ENCODE results near the gene KIRREL3.

Gene KIRREL3

DNA sequence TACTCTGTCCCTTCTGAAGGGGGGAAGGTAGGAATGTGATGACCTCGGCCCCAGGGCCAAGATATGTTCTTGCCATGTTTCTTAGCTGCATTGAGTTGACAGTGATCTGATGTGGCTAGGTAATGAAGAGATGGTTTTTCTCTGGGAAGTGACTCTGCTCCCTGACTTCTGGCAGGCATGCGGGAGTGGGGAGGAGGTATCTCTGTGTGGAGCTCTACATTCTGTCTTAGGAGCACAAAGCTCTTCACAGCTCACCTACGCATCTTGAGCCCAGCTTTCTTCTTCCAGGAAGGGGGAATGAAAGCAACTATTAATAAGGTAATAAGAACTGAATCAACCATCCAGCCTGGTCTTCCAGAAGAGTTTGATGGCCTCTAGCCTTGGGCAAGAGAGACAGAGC, 404.1 kb downstream of the KIRREL3 start:
- Histone ChIP-seq H3K27me3 (ENCODE audit: control insufficient read depth, insufficient read depth, low read length) (peaks cover 5% of the 10 kb centered on the region), H3K36me3 (ENCODE audit: control insufficient read depth, low read depth, low read length) (no peaks in the 10 kb centered on the region), H3K4me3 (ENCODE audit: low read length) (no peak overlapping the region), H3K9ac (ENCODE audit: low read length) (no peak overlapping the region), H3K9me3 (ENCODE audit: control insufficient read depth, low read depth, low read length) (no peaks in the 10 kb centered on the region), H3K4me1 (ENCODE audit: control insufficient read depth, low read depth, low read length) (peaks cover 23% of the 10 kb centered on the region), H3K27ac (ENCODE audit: low read length) (no peak overlapping the region)

DNA sequence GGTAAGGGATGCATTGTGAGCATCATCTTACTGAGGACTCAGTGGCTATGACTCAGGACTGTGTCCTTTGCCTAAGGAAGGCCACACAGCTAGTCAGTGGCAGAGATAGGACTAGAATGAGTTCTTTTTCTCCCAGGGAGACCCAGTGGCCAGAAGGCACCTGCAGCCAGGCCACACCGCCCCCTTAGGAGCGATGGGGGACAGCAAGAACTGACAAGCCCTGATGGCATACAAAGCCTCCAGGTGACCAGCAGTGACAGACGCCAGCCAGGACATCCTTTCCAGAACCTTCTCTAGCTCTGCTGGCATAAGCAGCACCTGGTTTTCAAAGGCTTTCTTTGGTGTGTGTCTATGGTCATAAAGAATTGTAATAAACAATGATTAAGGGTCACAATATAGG, 405.0 kb downstream of the KIRREL3 start:
- H3K4me3 ChIP-seq (ENCODE audit: low read length): no peak overlapping the region
- peaks cover 14% of the 10 kb centered on the region for H3K4me1 ChIP-seq (ENCODE audit: control insufficient read depth, low read depth, low read length)
- H3K9ac ChIP-seq (ENCODE audit: low read length): no peak overlapping the region
- no peaks in the 10 kb centered on the region for H3K9me3 ChIP-seq (ENCODE audit: control insufficient read depth, low read depth, low read length)
- no peak overlapping the region for H3K27ac ChIP-seq (ENCODE audit: low read length)
- peaks cover 5% of the 10 kb centered on the region for H3K27me3 ChIP-seq (ENCODE audit: control insufficient read depth, insufficient read depth, low read length)
- H3K36me3 ChIP-seq (ENCODE audit: control insufficient read depth, low read depth, low read length): no peaks in the 10 kb centered on the region

GRCh38 chr11:126594921-126595367, 405.6 kb downstream of the KIRREL3 start:
- peaks cover 5% of the 10 kb centered on the region for H3K27me3 ChIP-seq (ENCODE audit: control insufficient read depth, insufficient read depth, low read length)
- H3K4me3 ChIP-seq (ENCODE audit: low read length): no peak overlapping the region
- no peak overlapping the region for H3K27ac ChIP-seq (ENCODE audit: low read length)
- H3K9ac ChIP-seq (ENCODE audit: low read length): no peak overlapping the region
- no peaks in the 10 kb centered on the region for H3K9me3 ChIP-seq (ENCODE audit: control insufficient read depth, low read depth, low read length)
- H3K36me3 ChIP-seq (ENCODE audit: control insufficient read depth, low read depth, low read length): no peaks in the 10 kb centered on the region
- peaks cover 11% of the 10 kb centered on the region for H3K4me1 ChIP-seq (ENCODE audit: control insufficient read depth, low read depth, low read length)

DNA sequence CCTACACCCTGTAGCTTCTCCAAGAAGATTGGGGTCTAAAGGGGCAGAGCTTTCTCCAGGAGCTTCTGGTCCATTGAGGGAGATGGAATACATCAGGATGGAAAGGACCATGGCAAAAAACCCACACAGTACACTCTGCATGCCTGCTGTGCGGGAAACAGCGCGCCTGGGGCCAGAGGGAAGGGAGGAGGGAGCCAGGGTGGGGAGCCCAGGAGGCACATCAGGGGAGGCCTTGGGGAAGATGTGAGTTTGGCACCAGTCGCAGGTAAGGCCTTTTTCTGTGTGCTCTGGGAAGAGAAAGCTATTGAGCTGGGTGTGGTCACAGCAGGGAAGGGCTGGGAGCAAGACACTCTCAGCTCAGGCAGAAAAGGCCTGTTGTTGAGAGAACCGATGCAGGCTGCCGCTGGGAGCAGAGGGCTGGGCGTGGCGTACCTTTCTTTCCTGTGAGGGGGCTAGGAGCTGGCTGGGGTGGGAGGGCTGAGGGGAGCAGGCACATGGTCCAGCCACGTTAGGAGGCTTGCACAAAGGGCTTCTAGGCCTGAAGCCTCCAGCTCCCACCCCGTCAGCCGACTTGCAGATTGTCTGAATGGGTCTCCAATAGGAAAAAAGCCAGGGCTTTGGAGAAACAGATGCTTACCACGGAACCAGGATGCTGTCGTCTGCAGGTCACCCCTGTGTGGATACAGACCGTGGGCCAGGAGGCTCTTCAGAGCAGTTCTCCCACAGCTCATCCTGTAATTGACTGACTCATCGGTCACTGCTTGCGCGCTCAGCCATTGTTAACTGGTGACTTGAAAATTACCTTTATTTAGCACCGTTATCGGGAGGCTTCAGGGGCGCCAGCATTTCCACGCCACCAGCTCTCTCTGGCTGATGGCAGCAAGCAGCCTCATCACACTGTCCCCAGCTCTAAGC, 407.8 kb downstream of the KIRREL3 start:
- Histone ChIP-seq H3K9me3 (ENCODE audit: control insufficient read depth, low read depth, low read length) (no peaks in the 10 kb centered on the region), H3K4me3 (ENCODE audit: low read length) (no peak overlapping the region), H3K27ac (ENCODE audit: low read length) (no peak overlapping the region), H3K36me3 (ENCODE audit: control insufficient read depth, low read depth, low read length) (no peaks in the 10 kb centered on the region), H3K27me3 (ENCODE audit: control insufficient read depth, insufficient read depth, low read length) (no peaks in the 10 kb centered on the region), H3K4me1 (ENCODE audit: control insufficient read depth, low read depth, low read length) (peaks cover 14% of the 10 kb centered on the region), H3K9ac (ENCODE audit: low read length) (no peak overlapping the region)

DNA sequence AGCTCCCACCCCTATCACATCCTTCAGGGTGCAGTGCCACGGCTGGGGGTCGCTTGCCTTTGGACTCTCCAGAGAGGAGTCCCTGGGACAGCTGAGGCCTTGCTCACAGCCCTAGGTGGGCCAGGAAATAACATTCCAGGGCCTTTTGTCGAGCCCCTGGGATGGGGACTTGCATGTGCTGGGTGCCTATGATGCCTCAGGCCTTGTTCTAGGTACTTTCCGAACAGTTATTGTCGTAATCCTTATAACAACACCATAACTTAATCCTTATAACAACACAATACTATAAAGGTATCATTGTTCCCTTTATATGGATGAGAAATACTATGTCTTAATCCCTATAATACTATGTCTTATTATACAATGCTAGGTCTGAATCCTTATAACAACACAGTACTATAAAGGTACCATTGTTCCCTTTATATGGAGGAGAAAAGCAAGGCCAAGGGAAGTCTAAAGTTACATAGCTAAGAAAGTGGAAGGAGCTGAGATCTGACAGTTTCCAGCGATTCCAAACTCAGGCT, 408.5 kb downstream of the KIRREL3 start:
- Histone ChIP-seq H3K27me3 (ENCODE audit: control insufficient read depth, insufficient read depth, low read length) (no peaks in the 10 kb centered on the region), H3K4me1 (ENCODE audit: control insufficient read depth, low read depth, low read length) (peaks cover 14% of the 10 kb centered on the region), H3K9me3 (ENCODE audit: control insufficient read depth, low read depth, low read length) (no peaks in the 10 kb centered on the region), H3K36me3 (ENCODE audit: control insufficient read depth, low read depth, low read length) (no peaks in the 10 kb centered on the region), H3K27ac (ENCODE audit: low read length) (no peak overlapping the region), H3K9ac (ENCODE audit: low read length) (no peak overlapping the region), H3K4me3 (ENCODE audit: low read length) (no peak overlapping the region)

DNA sequence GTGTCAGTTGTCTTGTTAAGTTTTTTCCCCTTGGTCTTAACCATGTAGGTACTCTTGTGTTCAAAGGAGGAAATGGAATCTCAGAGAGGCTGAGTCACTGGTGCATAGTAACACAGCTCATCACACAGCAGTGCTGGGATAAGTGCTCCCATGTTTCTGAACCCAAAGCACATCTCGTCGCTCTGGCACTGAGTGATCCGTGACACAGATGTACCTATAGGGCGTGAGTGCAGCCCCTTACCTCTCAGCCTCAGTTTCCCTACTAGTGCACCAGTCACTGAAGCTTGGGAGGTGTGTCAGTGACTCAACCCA, 411.1 kb downstream of the KIRREL3 start:
- H3K9me3 ChIP-seq (ENCODE audit: control insufficient read depth, low read depth, low read length): no peaks in the 10 kb centered on the region
- H3K27me3 ChIP-seq (ENCODE audit: control insufficient read depth, insufficient read depth, low read length): no peaks in the 10 kb centered on the region
- H3K36me3 ChIP-seq (ENCODE audit: control insufficient read depth, low read depth, low read length): no peaks in the 10 kb centered on the region
- no peak overlapping the region for H3K27ac ChIP-seq (ENCODE audit: low read length)
- no peak overlapping the region for H3K9ac ChIP-seq (ENCODE audit: low read length)
- H3K4me1 ChIP-seq (ENCODE audit: control insufficient read depth, low read depth, low read length): peaks cover 28% of the 10 kb centered on the region
- no peak overlapping the region for H3K4me3 ChIP-seq (ENCODE audit: low read length)

GRCh38 chr11:126588630-126589491, 411.7 kb downstream of the KIRREL3 start:
- Histone ChIP-seq H3K27me3 (ENCODE audit: control insufficient read depth, insufficient read depth, low read length) (no peaks in the 10 kb centered on the region), H3K9ac (ENCODE audit: low read length) (no peak overlapping the region), H3K27ac (ENCODE audit: low read length) (no peak overlapping the region), H3K4me1 (ENCODE audit: control insufficient read depth, low read depth, low read length) (peaks cover 28% of the 10 kb centered on the region), H3K4me3 (ENCODE audit: low read length) (no peak overlapping the region), H3K36me3 (ENCODE audit: control insufficient read depth, low read depth, low read length) (no peaks in the 10 kb centered on the region), H3K9me3 (ENCODE audit: control insufficient read depth, low read depth, low read length) (no peaks in the 10 kb centered on the region)

GRCh38 chr11:126587541-126587940, 413.0 kb downstream of the KIRREL3 start:
- Histone ChIP-seq H3K27me3 (ENCODE audit: control insufficient read depth, insufficient read depth, low read length) (no peaks in the 10 kb centered on the region), H3K9ac (ENCODE audit: low read length) (no peak overlapping the region), H3K9me3 (ENCODE audit: control insufficient read depth, low read depth, low read length) (no peaks in the 10 kb centered on the region), H3K4me1 (ENCODE audit: control insufficient read depth, low read depth, low read length) (peaks cover 23% of the 10 kb centered on the region), H3K4me3 (ENCODE audit: low read length) (no peak overlapping the region), H3K36me3 (ENCODE audit: control insufficient read depth, low read depth, low read length) (no peaks in the 10 kb centered on the region), H3K27ac (ENCODE audit: low read length) (no peak overlapping the region)

DNA sequence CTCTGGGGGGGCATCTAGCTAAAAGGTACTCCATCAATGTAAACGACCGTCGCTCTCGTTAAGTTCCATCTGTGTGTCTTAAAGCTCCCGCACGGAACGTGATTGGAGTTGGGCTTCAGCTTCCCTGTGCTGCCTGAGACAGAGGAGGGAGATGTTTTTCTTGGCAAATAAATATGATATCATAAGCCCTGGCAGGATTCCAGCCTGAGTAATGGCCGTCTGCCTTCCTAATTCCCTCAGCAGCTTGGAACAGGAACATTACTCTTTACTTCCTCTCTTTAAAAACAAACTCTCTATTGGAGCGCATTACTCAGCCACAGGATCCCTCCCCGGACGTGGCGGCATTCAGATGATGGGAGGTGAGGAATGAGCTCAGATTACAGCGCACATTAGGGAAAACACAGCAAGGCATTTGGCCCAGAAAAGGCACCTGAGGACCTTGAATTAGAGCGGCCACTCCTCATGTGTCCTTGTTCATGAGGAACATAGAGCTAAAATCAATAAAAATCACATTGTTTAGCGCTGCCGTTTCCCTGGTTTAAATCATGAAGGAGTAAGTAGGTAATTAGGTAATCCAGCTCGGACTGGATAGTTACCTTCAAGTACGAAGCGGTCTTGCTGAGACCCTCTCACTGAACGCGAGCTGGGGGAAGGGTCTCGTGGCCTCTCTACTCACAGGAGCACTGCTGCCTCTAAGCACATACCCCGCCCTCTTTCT, 414.6 kb downstream of the KIRREL3 start:
- Histone ChIP-seq H3K4me1 (ENCODE audit: control insufficient read depth, low read depth, low read length) (peaks cover 17% of the 10 kb centered on the region), H3K9ac (ENCODE audit: low read length) (no peak overlapping the region), H3K27me3 (ENCODE audit: control insufficient read depth, insufficient read depth, low read length) (no peaks in the 10 kb centered on the region), H3K9me3 (ENCODE audit: control insufficient read depth, low read depth, low read length) (no peaks in the 10 kb centered on the region), H3K36me3 (ENCODE audit: control insufficient read depth, low read depth, low read length) (no peaks in the 10 kb centered on the region), H3K4me3 (ENCODE audit: low read length) (no peak overlapping the region), H3K27ac (ENCODE audit: low read length) (no peak overlapping the region)

DNA sequence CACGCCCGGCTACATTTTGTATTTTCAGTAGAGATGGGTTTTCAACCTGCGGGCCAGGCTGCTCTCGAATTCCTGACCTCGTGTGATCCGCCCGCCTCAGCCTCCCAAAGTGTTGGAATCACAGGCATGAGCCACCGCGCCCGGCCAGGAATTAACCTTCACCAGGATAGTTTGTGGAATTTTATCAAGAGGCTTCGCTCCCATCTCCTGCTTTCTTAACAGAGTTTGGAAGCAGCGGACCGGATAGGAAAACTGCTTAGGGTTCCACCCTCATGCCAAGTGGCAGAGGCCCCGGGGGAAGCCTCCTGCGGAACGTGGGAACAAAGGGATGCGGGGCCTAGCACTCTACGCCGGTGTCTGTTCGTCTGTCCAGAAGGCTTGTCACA, 415.2 kb downstream of the KIRREL3 start:
- H3K9me3 ChIP-seq (ENCODE audit: control insufficient read depth, low read depth, low read length): no peaks in the 10 kb centered on the region
- H3K9ac ChIP-seq (ENCODE audit: low read length): no peak overlapping the region
- H3K4me1 ChIP-seq (ENCODE audit: control insufficient read depth, low read depth, low read length): peaks cover 17% of the 10 kb centered on the region
- H3K4me3 ChIP-seq (ENCODE audit: low read length): no peak overlapping the region
- no peaks in the 10 kb centered on the region for H3K27me3 ChIP-seq (ENCODE audit: control insufficient read depth, insufficient read depth, low read length)
- H3K36me3 ChIP-seq (ENCODE audit: control insufficient read depth, low read depth, low read length): no peaks in the 10 kb centered on the region
- H3K27ac ChIP-seq (ENCODE audit: low read length): no peak overlapping the region
